DMS114 treated with DMSO at 0.1 percent for 48 hours (cell line): Measurements from ENCODE around the gene API5.
"Not testable (repeated sequence)": the region's sequence is repeated elsewhere in the genome, so short reads cannot be mapped to it uniquely, and the experiment has no call there.

Experiments used
- DNase-seq: peaks from one replicate; lab custom pipeline; 2025; ENCODE audit not compliant: unreplicated experiment; lab: John Stamatoyannopoulos, UW

API5 gene

GRCh38 chr11:43311791-43312607 is at the start of gene API5:
TSS of gene API5 (plus strand) at chr11:43311996. CDS start at chr11:43312128, 132 bp downstream.
- DNase-seq = peak; percentile 84

- DNase-seq = no peak
Measured at GRCh38 chr11:43267856-43268580, 43.8 kb upstream of the API5 start.

GRCh38 chr11:43268786-43269185 is 43.0 kb upstream of the API5 start:
- DNase-seq = no peak

GRCh38 chr11:43269254-43269918 is 42.4 kb upstream of the API5 start:
- no peak for DNase-seq

- DNase-seq = no peak
Measured at GRCh38 chr11:43270468-43270867, 41.3 kb upstream of the API5 start.

GRCh38 chr11:43278193-43278956 is 33.4 kb upstream of the API5 start:
- DNase-seq = peak; percentile 70

- peak; percentile 1 for DNase-seq
Measured at GRCh38 chr11:43282607-43283440, 29.0 kb upstream of the API5 start.

GRCh38 chr11:43285826-43286225 is 26.0 kb upstream of the API5 start:
- no peak for DNase-seq

GRCh38 chr11:43289368-43289767 is 22.4 kb upstream of the API5 start:
- no peak for DNase-seq

- no peak for DNase-seq
Measured at GRCh38 chr11:43298397-43298796, 13.4 kb upstream of the API5 start.

GRCh38 chr11:43315966-43316365 is 4.2 kb downstream of the API5 start:
- DNase-seq = no peak

GRCh38 chr11:43316451-43316850 is 4.7 kb downstream of the API5 start:
- no peak for DNase-seq

GRCh38 chr11:43327987-43328386 is 16.2 kb downstream of the API5 start:
- no peak for DNase-seq

GRCh38 chr11:43328482-43328881 is 16.7 kb downstream of the API5 start:
- DNase-seq = no peak

- DNase-seq = no peak
Measured at GRCh38 chr11:43341159-43341558, 29.4 kb downstream of the API5 start.

- DNase-seq = not testable (repeated sequence)
Measured at GRCh38 chr11:43351426-43351825, 39.6 kb downstream of the API5 start.

- DNase-seq = no peak
Measured at GRCh38 chr11:43354311-43354710, 42.5 kb downstream of the API5 start.

- no peak for DNase-seq
Measured at GRCh38 chr11:43356336-43356735, 44.5 kb downstream of the API5 start.

- DNase-seq = no peak
Measured at GRCh38 chr11:43358279-43358800, 46.5 kb downstream of the API5 start.
